Heart left ventricle (tissue), 13 donors: Measurements from ENCODE around the gene TOLLIP.

Source experiments
- CTCF ChIP-seq, 12 donors: fragments of 200-600 bp; sonication (generic) in 4 of 12; IDR thresholded peaks; one replicate each; pipeline versions ENCODE4 v1.5.0 to v1.8.0; 2018 to 2022; ENCODE audit warnings: antibody characterized with exemption in 12 of 12, mild to moderate bottlenecking in 5 of 12
- POLR2A ChIP-seq, 2 donors: fragments of 450-650 bp; IDR thresholded peaks; one replicate each; pipeline ENCODE4 v1.6.1; 2017; ENCODE audit warnings: antibody characterized with exemption in 2 of 2, mild to moderate bottlenecking in 2 of 2, moderate library complexity in 2 of 2
- donor health status: ischemic (EF 13 %, LVEDD 7.1; RV severe dilation, severe dysfunction).
- donor health status: DM: no; HTN: yes; CAD: no.
- donor health status: DM: no; HTN: no; CAD: no.
- donor health status: ischemic (EF 25% LVEDD 6.9; RV normal size, moderate dysfunction).
- donor health status: ischemic (EF 25% LVEDD 5.7; RV mildly dilated, moderate dysfunction).
- donor health status: ischemic (EF 35%, LVEDD 5.7; RV mildly dilated, moderate dysfunction).
- donor health status: nonischemic (EF 11% LVEDD 7.7; RV severe dilation, severe dysfunction).
- donor health status: DM: yes; HTN: yes; CAD: no.
- donor health status: PGD.
- donor health status: ischemic (EF 29% LVEDD 5.4; RV normal size, mild dysfunction).
- donor health status: nonischemic (EF 23%, LVEDD 6.1; RV moderate dilation, normal function).

GRCh38 chr11:1235901-1236315 lies 73.5 kb downstream of the TOLLIP start:
- no peak for TF ChIP-seq CTCF (IDR thresholded peaks at IDR 0.05)
- TF ChIP-seq POLR2A (IDR thresholded peaks at IDR 0.05), result no peak
